Fibroblast of skin of right quadriceps (primary cell): Measurements from ENCODE around the gene SLC6A6.

Experiments
- DNase-seq: peaks from one replicate; pipeline ENCODE4 v3.0.0-alpha.2; 2013

The SLC6A6 gene

DNA sequence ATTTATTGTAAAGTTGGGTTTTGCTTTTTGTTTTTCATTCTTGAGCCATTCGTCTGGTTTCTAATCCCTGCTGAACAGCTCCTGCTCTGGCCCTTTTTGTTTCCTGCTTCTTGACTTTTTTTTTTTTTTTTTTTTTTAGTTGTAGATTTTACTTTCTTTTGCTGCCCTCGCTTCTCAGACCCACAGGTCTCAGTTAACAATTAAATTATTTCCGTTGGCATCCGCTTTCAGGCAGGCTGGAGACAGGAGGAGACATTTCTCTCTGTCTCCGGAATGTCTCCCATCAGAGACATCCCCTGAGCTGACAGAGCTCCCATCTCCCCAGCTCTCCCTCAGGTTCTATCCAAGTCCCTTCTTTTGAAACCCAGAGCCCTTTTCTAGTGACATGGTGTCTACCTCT, 68.6 kb downstream of the SLC6A6 start:
- no peak for DNase-seq

GRCh38 chr3:14471690-14472089, 69.3 kb downstream of the SLC6A6 start:
- DNase-seq = no peak

DNA sequence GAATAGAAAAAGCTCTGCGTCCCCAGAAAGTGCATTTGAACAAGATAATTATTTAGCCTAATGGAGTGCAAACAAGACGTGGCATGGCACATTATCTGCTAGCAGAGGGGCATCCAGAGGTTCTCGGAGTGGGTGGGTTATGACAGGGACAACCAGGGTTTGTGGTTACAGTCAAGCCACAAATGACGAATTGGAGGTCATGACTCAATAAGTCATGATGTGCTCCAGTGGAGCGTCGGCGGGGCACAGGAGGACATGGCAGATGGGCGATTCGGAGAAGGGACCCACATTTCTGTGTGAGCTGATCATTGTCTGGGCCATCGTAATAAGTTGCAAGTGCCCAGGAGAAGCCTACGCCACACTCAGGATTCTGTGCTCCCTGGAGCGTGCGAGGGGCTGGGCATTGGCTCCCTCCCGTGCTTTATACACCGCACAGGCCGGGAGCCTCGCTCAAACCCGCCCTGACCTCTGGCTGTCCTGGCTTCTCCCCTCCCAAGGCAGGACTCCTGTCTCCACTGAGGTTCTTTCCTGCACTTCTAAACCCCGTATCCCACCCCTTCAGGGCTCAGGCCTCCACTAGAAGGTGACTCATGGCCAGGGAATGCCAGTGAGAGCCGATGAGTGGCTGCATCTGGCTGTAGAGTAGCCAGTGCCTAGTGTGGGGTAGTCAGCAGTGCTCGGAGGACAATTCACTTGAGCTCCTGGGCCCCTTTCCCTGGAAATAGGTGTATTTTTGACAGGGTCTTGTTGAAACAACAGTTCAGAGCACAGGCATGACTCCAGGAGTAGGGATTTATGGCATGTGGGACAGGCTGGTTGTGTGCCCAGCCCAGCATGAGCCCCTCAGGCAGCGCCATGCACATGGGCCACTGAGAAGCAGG, 70.3 kb downstream of the SLC6A6 start:
- peak; percentile 90 for DNase-seq

DNA sequence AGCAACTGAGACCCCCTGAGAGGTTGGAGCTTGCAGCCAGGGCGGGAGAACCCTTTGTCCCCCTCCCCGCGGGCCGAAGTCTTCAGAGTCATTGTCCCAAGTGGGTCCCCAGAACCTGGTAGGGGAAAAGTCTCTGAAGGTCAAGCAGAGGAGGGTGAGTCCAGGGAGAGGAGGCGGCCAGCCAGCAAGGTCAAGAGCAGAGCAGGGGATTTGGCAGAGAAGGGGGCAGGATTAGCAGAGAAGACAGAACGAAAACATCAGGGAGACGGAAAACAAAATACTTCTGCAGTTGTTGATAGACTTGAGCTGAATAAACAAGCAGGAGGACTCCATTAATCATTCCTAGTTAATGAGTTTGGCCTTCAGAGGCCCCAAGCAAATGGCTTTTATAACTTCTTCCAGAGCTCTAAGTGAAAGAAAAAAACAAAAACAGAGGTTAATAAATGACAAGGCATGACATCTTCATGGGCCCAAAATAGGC, 71.0 kb downstream of the SLC6A6 start:
- no peak for DNase-seq

DNA sequence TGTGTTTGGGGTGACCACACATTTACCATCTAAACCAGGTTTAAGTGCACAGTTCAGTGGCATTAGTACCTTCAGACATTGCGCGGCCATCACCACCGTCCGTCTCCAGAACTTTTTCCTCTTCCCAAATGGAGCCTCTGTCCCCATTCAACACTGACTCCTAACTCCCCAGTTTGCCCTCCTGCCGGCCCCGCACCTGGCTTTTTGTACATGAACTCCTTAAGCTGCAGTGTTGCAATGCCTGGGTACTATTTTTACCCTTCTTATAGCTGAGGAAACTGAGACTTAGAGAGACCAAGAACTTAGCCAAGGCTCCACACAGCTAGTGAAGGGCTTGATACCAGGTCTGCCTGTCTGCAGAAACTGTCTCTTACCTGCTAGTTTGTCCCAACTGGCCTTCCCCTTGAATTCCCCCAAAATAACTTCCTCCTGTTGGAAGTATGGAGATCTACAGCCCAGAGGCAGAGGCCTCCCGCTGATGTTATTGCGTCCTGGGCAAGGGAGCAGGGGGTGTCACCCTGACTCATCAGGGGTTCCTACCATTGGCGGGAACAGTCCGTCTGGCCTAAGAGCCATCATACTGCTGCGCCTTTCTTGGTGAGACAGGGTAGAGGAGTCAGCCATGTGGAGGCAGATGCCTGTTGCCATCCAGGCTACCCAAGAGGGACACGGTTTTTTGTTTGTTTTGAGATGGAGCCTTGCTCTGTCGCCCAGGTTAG, 72.1 kb downstream of the SLC6A6 start:
- no peak for DNase-seq

GRCh38 chr3:14475621-14476020, 73.2 kb downstream of the SLC6A6 start:
- DNase-seq = no peak

DNA sequence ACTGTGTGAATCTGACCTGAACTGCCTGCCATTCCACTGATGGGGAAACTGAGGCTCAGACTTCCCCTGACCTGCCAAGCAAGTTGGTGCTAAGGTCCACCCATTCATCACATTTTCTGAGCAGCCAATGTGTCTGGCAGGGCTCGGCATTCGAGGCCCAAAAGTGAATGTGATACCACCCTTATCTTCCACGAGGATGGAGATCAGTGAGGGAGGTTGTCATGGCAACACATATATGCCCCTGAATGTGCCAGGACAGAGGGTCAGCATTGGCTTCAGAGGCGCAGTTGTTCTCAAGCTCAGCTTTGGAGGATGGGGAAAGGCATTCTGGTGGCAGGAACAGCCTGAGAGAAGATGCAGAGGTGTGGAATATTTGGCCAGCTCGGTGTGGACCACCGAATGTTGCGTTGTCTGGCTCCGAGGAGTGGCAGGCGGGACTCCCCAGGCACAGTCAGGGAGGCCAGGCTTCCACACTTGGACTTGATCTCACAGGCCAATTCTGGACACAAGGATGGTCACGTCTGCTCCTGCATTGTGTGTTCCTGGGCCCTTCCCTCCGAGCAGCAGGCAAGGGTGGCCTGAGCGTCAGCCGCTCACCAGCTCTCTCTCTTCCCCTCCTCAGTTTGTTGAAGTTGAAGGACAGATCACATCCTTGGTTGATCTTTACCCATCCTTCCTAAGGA, 74.3 kb downstream of the SLC6A6 start:
- no peak for DNase-seq

- no peak for DNase-seq
These were observed 75.0 kb downstream of the SLC6A6 start for GRCh38 chr3:14477311-14477935.

DNA sequence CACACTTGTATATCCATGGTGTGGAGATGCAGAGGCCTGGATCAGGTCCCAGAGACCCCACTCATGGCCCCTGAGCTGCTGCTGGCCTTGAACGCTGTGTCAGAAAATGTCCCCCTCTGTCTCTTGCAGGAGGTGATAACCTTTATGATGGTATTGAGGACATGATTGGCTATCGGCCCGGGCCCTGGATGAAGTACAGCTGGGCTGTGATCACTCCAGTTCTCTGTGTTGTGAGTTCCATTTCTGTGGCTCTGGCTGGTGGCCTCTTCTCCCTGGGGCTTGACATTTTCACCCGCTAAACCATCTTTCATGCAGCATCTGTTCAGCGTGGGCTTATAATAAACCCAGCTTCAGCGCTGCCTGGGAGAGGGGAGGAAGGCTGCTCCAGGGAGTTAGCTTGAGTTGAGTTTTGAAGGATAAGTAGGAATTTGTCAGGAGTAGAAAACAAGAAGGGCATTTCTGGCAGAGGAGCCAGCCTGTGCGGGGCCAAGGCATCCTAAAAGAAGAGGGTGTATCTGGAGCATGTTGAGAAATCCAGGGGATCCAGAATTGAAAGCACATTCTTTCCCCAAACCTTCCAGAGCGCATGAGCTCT, 76.6 kb downstream of the SLC6A6 start:
- no peak for DNase-seq

DNA sequence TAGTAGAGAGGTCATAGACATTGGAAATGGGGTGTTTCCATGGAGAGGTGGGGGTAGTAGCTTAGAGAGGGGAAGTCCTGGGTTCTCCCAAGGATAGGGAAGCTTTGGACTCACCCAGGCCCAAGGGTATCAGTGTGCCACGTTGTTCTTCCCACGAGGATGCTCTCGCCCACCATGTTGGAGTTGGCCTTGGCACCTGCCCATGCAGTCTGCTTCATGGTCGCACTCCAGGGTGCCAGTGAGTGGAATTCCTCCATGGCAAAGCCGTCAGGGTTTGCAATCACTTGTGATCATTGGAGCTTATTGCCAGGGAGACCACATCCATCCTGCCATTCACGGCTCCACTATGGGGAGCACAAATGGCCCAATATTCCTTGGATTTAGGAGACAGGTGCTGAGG, 77.2 kb downstream of the SLC6A6 start:
- DNase-seq = no peak

GRCh38 chr3:14480207-14481017, 78.0 kb downstream of the SLC6A6 start:
- peak; percentile 34 for DNase-seq

- no peak for DNase-seq
These were observed 78.7 kb downstream of the SLC6A6 start for GRCh38 chr3:14481018-14481645.

GRCh38 chr3:14481646-14482036, 79.2 kb downstream of the SLC6A6 start:
- DNase-seq = no peak

- DNase-seq = no peak
These were observed 79.9 kb downstream of the SLC6A6 start for GRCh38 chr3:14482271-14482721.

- no peak for DNase-seq
These were observed 80.9 kb downstream of the SLC6A6 start for GRCh38 chr3:14483286-14483685.

DNA sequence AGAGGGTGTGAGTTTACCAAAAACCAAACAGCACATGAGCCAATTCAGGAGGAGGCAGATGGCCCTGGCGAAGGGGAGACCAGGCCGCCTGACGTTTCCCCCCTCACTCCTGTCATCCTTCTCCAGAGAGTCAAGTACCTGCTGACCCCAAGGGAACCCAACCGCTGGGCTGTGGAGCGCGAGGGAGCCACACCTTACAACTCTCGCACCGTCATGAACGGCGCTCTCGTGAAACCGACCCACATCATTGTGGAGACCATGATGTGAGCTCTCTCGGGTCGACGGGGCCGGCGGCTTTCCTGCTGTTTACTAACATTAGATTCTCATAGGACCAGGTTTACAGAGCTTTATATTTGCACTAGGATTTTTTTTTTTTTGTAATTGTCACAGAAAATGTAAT, 82.3 kb downstream of the SLC6A6 start:
- no peak for DNase-seq

DNA sequence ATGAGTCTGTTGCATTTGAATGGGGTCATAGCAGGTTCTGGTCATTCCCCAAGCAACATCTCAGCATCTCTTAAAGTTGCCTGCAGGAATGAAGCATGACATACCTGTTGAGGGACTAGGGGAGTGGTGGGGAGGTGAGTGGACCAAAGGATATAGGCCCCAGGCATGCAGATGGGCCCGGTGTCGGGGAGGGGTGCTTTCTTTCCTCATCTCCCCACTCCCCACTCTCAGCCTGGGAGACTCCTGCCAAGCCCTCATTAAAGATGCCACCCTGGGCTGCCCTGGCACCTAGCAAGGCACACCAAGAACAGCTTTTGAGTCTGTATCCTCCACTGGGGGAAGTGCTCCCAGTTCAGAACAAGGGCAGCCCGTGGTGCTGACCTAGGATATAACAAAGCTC, 83.6 kb downstream of the SLC6A6 start:
- DNase-seq = no peak

DNA sequence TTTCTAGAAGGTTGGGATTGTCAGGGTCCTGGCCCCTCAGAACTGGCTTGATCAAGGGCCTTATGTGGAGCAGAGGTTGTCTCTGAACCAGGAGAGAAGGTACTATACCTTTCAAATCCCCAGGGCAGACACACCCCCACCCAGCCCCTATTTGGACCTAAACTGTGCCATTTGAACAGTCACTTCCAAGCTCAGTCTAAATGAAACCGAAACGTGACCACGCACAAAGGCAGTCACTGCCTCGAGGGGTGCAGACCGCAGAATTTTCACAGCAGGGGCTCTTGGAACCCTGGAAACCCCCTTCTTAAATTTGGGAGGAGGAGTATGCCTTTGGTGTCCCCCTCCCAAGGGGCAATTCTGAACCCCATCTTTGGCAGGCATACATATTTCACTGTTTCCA, 84.1 kb downstream of the SLC6A6 start:
- no peak for DNase-seq

DNA sequence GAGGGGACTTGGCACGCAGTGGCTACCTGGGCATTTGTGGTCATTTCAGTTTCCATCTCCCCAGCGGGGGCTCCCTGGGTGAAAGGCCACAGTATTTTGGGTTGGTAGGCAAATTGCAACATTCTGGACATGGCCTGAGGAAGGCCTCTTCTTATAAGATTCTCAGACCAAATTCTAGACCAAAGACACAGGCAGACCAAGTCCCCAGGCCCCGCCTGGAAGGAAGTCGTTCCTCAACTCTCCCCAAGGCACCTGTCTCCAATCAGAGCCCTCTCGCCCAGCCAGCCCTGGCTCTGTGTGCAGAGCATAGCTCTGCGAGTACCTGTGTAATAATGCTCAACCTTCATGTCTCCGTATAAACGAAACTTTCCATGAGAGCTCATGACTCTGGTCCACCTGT, 84.7 kb downstream of the SLC6A6 start:
- DNase-seq = no peak

DNA sequence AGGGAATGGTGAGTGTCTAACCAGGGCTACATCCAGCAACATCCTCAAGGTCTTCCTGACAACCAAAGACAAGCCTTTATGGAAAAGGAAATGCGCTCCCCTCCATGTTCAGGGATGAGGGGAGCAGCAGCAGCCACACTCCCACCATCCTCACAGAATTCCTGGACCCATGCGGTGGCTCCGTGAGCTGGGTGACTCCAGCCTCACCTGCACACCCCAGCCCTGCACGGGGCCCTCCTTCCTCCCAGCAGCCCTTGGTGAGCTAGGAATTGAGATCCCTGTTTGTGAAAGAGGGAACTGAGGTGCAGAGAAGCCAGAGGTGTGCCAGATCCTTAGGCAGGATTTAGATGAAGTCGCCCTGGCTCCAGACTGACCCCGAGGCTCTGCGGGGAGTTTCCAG, 85.4 kb downstream of the SLC6A6 start:
- no peak for DNase-seq
